ENCODE results near the gene TMEM217. TPM values are rescaled to one million over a fixed set of nuclear protein-coding genes. Genes with fewer than 3 reads are reported as not detected.

The TMEM217 gene
- total and polyA plus RNA-seq, 2 of the 8 experiments (the other 6 are each of a cell fraction or from before 2014, with no cell fraction given): 0.60 to 1.1 TPM

DNA sequence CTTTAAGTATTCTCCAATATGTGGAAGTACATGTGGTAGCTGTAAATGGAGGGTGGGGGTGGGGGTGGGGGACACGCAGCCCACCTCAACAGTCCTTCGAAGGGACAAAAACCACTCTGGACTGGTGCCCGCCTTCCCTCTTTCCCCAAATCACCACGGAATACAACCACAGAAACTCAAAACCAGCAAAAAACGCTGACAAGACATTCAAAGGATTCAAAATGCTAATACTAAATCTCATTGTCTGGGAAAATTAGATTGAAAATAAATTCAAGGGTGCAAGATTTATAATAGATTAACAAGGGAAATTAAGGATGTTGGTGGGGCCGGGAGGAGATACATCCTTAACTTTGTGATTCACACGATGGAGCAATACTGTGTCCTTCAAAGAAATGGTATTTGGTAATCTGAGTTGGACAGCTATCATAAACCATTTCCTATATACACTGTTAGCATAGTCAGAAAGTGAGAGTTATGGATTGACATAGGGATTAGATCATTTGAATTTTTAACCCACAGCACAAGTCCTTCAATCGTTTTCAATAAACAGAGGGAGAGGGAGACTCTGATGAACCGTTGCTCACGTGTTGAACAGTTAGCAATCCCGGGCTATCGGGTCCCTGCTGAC is 1.1 kb downstream of the TMEM217 start (continued):
- TF ChIP-seq, protein P1, sequence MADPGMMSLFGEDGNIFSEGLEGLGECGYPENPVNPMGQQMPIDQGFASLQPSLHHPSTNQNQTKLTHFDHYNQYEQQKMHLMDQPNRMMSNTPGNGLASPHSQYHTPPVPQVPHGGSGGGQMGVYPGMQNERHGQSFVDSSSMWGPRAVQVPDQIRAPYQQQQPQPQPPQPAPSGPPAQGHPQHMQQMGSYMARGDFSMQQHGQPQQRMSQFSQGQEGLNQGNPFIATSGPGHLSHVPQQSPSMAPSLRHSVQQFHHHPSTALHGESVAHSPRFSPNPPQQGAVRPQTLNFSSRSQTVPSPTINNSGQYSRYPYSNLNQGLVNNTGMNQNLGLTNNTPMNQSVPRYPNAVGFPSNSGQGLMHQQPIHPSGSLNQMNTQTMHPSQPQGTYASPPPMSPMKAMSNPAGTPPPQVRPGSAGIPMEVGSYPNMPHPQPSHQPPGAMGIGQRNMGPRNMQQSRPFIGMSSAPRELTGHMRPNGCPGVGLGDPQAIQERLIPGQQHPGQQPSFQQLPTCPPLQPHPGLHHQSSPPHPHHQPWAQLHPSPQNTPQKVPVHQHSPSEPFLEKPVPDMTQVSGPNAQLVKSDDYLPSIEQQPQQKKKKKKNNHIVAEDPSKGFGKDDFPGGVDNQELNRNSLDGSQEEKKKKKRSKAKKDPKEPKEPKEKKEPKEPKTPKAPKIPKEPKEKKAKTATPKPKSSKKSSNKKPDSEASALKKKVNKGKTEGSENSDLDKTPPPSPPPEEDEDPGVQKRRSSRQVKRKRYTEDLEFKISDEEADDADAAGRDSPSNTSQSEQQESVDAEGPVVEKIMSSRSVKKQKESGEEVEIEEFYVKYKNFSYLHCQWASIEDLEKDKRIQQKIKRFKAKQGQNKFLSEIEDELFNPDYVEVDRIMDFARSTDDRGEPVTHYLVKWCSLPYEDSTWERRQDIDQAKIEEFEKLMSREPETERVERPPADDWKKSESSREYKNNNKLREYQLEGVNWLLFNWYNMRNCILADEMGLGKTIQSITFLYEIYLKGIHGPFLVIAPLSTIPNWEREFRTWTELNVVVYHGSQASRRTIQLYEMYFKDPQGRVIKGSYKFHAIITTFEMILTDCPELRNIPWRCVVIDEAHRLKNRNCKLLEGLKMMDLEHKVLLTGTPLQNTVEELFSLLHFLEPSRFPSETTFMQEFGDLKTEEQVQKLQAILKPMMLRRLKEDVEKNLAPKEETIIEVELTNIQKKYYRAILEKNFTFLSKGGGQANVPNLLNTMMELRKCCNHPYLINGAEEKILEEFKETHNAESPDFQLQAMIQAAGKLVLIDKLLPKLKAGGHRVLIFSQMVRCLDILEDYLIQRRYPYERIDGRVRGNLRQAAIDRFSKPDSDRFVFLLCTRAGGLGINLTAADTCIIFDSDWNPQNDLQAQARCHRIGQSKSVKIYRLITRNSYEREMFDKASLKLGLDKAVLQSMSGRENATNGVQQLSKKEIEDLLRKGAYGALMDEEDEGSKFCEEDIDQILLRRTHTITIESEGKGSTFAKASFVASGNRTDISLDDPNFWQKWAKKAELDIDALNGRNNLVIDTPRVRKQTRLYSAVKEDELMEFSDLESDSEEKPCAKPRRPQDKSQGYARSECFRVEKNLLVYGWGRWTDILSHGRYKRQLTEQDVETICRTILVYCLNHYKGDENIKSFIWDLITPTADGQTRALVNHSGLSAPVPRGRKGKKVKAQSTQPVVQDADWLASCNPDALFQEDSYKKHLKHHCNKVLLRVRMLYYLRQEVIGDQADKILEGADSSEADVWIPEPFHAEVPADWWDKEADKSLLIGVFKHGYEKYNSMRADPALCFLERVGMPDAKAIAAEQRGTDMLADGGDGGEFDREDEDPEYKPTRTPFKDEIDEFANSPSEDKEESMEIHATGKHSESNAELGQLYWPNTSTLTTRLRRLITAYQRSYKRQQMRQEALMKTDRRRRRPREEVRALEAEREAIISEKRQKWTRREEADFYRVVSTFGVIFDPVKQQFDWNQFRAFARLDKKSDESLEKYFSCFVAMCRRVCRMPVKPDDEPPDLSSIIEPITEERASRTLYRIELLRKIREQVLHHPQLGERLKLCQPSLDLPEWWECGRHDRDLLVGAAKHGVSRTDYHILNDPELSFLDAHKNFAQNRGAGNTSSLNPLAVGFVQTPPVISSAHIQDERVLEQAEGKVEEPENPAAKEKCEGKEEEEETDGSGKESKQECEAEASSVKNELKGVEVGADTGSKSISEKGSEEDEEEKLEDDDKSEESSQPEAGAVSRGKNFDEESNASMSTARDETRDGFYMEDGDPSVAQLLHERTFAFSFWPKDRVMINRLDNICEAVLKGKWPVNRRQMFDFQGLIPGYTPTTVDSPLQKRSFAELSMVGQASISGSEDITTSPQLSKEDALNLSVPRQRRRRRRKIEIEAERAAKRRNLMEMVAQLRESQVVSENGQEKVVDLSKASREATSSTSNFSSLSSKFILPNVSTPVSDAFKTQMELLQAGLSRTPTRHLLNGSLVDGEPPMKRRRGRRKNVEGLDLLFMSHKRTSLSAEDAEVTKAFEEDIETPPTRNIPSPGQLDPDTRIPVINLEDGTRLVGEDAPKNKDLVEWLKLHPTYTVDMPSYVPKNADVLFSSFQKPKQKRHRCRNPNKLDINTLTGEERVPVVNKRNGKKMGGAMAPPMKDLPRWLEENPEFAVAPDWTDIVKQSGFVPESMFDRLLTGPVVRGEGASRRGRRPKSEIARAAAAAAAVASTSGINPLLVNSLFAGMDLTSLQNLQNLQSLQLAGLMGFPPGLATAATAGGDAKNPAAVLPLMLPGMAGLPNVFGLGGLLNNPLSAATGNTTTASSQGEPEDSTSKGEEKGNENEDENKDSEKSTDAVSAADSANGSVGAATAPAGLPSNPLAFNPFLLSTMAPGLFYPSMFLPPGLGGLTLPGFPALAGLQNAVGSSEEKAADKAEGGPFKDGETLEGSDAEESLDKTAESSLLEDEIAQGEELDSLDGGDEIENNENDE (IDR thresholded peaks at IDR 0.05; ENCODE audit: insufficient replicate concordance, low read length): no peak
- TF ChIP-seq HDAC2 (IDR thresholded peaks at IDR 0.05; ENCODE audit: borderline replicate concordance in 1 of 2, low read depth in 2 of 2, low read length in 2 of 2) (no peak), POLR2A (IDR thresholded peaks at IDR 0.05; ENCODE audit: control extremely low read depth in 1 of 2, low read depth in 2 of 2, low read length in 2 of 2) (no peak), KDM4A (IDR thresholded peaks at IDR 0.05; ENCODE audit: low read depth, low read length, severe bottlenecking) (no peak), SAP30 (IDR thresholded peaks at IDR 0.05; ENCODE audit: insufficient read depth, insufficient replicate concordance, low read length) (no peak), SP2 (IDR thresholded peaks at IDR 0.05; ENCODE audit: low read length) (no peak)
